DND-41 (cell line): ENCODE results near the gene PRRC2C.
"Not testable (repeated sequence)": the region's sequence is repeated elsewhere in the genome, so short reads cannot be mapped to it uniquely, and the experiment has no call there.

Experiments used
- ATAC-seq: fragments of 200-7000 bp; cut with Tn5 transposase; 3 replicates; pipeline ENCODE4 v1.9.1; 2021; ENCODE audit warnings: low read depth; ENCODE audit not compliant: insufficient read depth
- DNase-seq: peaks from one replicate; pipeline ENCODE4 v3.0.0-alpha.2; 2020
- H2AFZ ChIP-seq: 2 replicates; pipeline ENCODE4 v1.6.0; 2012; ENCODE audit warnings: low read depth, low read length
- H3K27ac ChIP-seq: 2 replicates; pipeline ENCODE4 v1.5.1; 2012; ENCODE audit warnings: low read length, inconsistent platforms
- H3K27me3 ChIP-seq: fragments of 200-600 bp; sonication (generic); 2 replicates; pipeline ENCODE4 v1.6.0; 2012; ENCODE audit warnings: low read length, mild to moderate bottlenecking, inconsistent platforms; ENCODE audit not compliant: insufficient read depth, poor library complexity
- H3K36me3 ChIP-seq: 2 replicates; pipeline ENCODE4 v1.5.1; 2012; ENCODE audit warnings: low read length, inconsistent platforms; ENCODE audit not compliant: insufficient read depth
- H3K4me1 ChIP-seq: 2 replicates; pipeline ENCODE4 v1.5.1; 2012; ENCODE audit warnings: mild to moderate bottlenecking, low read length; ENCODE audit not compliant: insufficient read depth
- H3K4me2 ChIP-seq: 2 replicates; pipeline ENCODE4 v1.6.0; 2012; ENCODE audit warnings: mild to moderate bottlenecking, moderate library complexity, low read length, inconsistent platforms; ENCODE audit not compliant: insufficient read depth
- H3K4me3 ChIP-seq, 2 experiments: fragments of 200-600 bp in 1 of 2; shearing (Covaris generic) in 1 of 2; 2 replicates each; pipeline ENCODE4 v1.5.1; 2012 to 2016; ENCODE audit warnings: inconsistent platforms in 2 of 2, low read length in 2 of 2, mild to moderate bottlenecking in 2 of 2, low read depth in 1 of 2, moderate library complexity in 1 of 2
- H3K79me2 ChIP-seq: 2 replicates; pipeline ENCODE4 v1.6.0; 2012; ENCODE audit warnings: low read length, inconsistent platforms; ENCODE audit not compliant: insufficient read depth
- H3K9ac ChIP-seq: 2 replicates; pipeline ENCODE4 v1.6.0; 2012; ENCODE audit warnings: low read depth, mild to moderate bottlenecking, inconsistent platforms, low read length, moderate library complexity
- H3K9me3 ChIP-seq: 2 replicates; pipeline ENCODE4 v1.5.1; 2012; ENCODE audit warnings: low read length, moderate library complexity, mild to moderate bottlenecking, inconsistent platforms; ENCODE audit not compliant: insufficient read depth, severe bottlenecking
- H4K20me1 ChIP-seq: 2 replicates; pipeline ENCODE4 v1.6.0; 2012; ENCODE audit warnings: low read length; ENCODE audit not compliant: insufficient read depth
- EZH2 ChIP-seq: IDR thresholded peaks from 3 replicates; pipeline ENCODE4 v1.6.1; 2012; ENCODE audit warnings: borderline replicate concordance, low read depth, mild to moderate bottlenecking, moderate library complexity, low read length, inconsistent platforms; ENCODE audit not compliant: severe bottlenecking
- TF ChIP-seq, protein P1 (sequence below): IDR thresholded peaks from 2 replicates; pipeline ENCODE4 v1.5.1; 2012; ENCODE audit warnings: borderline replicate concordance, low read length, moderate library complexity, mild to moderate bottlenecking; ENCODE audit not compliant: poor library complexity, severe bottlenecking; ENCODE audit errors: extremely low read depth

Gene PRRC2C

DNA sequence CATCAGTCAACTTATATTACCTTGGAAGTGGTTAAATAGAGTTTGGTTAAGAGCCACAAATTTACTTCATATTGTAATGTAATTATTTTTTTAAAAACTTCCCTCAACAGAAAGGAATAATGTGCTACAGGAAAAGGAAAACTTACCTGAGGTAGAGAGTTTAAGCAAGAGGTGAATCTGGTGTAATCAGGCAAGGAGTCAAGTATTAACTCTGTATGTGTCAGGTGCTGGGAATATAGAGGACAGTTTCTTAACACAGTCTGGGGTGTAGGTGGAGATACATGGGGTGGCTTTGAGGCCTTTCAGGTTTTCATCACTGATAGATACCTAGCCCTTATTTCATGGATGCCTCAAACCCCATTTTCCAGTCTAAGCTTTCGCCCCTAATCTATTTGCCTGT is 110.8 kb downstream of the PRRC2C start:
- H3K79me2 ChIP-seq, result no peaks in the 10 kb centered on the region

DNA sequence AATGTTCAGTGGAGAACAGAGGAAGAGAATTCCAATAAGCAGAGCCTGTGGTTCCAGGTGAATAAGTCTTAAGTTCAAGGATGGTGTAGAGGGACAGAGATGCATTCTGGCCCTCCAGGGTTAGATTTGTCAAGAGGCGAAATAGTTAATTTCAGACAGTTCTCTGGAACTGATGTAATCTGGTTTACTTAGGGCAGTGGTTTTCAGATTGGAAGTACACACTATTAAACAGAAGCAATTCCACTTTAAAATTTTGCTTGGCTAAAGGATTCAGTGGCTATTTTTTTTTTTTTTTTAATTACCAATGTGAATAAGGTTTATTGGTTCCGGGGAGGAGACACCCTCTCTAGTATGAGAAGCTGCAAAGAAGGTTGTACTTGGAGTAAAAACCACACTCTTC is 111.4 kb downstream of the PRRC2C start:
- no peak for DNase-seq
- Histone ChIP-seq H3K27ac (no peak overlapping the region), H3K4me2 (no peak overlapping the region), H3K9ac (no peak overlapping the region), H3K4me1 (no peaks in the 10 kb centered on the region), H3K79me2 (no peaks in the 10 kb centered on the region), H4K20me1 (no peaks in the 10 kb centered on the region), H3K27me3 (no peaks in the 10 kb centered on the region), H3K36me3 (peaks cover 21% of the 10 kb centered on the region), H3K4me3 (no peak overlapping the region), H3K9me3 (no peaks in the 10 kb centered on the region), H2AFZ (no peak overlapping the region)
- TF ChIP-seq EZH2, result no peak
- TF ChIP-seq, protein P1, sequence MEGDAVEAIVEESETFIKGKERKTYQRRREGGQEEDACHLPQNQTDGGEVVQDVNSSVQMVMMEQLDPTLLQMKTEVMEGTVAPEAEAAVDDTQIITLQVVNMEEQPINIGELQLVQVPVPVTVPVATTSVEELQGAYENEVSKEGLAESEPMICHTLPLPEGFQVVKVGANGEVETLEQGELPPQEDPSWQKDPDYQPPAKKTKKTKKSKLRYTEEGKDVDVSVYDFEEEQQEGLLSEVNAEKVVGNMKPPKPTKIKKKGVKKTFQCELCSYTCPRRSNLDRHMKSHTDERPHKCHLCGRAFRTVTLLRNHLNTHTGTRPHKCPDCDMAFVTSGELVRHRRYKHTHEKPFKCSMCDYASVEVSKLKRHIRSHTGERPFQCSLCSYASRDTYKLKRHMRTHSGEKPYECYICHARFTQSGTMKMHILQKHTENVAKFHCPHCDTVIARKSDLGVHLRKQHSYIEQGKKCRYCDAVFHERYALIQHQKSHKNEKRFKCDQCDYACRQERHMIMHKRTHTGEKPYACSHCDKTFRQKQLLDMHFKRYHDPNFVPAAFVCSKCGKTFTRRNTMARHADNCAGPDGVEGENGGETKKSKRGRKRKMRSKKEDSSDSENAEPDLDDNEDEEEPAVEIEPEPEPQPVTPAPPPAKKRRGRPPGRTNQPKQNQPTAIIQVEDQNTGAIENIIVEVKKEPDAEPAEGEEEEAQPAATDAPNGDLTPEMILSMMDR, result no peak
- ATAC-seq, result no peak

More for the DNA sequence above, 110.8 kb downstream of the PRRC2C start:
- Histone ChIP-seq H3K27me3 (no peaks in the 10 kb centered on the region), H3K36me3 (peaks cover 27% of the 10 kb centered on the region), H3K4me1 (no peaks in the 10 kb centered on the region), H3K4me2 (no peak overlapping the region), H3K9ac (no peak overlapping the region), H2AFZ (no peak overlapping the region), H3K27ac (no peak overlapping the region), H3K4me3 (no peak overlapping the region), H3K9me3 (no peaks in the 10 kb centered on the region), H4K20me1 (no peaks in the 10 kb centered on the region)
- TF ChIP-seq, protein P1, result no peak
- no peak for TF ChIP-seq EZH2
- no peak for ATAC-seq
- DNase-seq, result no peak

DNA sequence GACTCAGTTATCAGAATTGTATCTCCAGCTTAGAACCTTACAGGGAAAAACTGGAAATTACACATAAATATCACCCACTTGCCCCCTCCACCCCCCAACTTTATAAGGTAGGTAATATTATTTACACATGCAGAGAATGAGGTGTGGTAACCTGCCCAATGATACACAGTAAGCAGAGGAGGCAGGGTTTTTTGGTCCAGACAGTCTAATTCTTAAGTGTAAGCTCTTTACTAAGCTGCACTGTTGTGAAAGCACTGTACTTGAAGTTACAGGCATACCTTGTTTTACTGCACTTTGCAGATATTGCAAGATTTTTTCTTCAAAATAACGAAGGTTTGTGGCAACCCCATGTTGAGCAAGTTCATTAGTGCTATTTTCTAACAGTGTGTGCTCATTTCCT is 111.9 kb downstream of the PRRC2C start:
- DNase-seq, result no peak
- H3K9me3 ChIP-seq, result no peaks in the 10 kb centered on the region
- no peaks in the 10 kb centered on the region for H3K4me1 ChIP-seq
- TF ChIP-seq EZH2, result no peak
- TF ChIP-seq, protein P1, result no peak
- H3K4me2 ChIP-seq, result no peak overlapping the region
- H2AFZ ChIP-seq, result no peak overlapping the region
- no peak overlapping the region for H3K9ac ChIP-seq
- no peaks in the 10 kb centered on the region for H3K79me2 ChIP-seq
- ATAC-seq, result no peak
- no peak overlapping the region for H3K27ac ChIP-seq
- H4K20me1 ChIP-seq, result no peaks in the 10 kb centered on the region
- no peak overlapping the region for H3K4me3 ChIP-seq
- no peaks in the 10 kb centered on the region for H3K27me3 ChIP-seq
- peaks cover 16% of the 10 kb centered on the region for H3K36me3 ChIP-seq

DNA sequence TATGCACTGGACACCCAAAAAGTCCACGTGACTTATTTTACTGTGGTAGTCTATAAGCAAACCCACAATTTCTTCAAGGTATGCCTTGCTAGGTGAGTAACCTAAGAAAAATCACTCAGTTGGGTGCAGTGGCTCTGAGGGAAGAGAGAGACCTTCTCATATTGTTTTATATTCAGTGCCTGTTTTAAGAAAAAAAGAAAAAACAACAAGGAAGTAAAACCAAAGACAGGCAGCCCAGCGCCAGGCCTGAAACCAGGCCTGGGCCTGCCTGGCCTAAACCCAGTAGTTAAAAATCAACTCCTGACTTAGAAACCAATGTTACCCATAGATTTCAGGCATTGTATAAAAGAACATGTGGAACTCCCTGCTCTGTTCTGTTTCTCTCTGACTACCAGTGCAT is 115.0 kb downstream of the PRRC2C start:
- H3K27ac ChIP-seq, DNase-seq, H3K36me3 ChIP-seq, H3K4me1 ChIP-seq, H3K9me3 ChIP-seq, H3K4me3 ChIP-seq, H3K9ac ChIP-seq, H3K4me2 ChIP-seq, ATAC-seq, H3K27me3 ChIP-seq, H3K79me2 ChIP-seq, H4K20me1 ChIP-seq, H2AFZ ChIP-seq: not testable (repeated sequence)
